HG02798 (cell line): ENCODE data around the gene DRAXIN.

Experiments
- ATAC-seq: cut with Tn5 transposase; IDR thresholded peaks from one replicate; pipeline ENCODE4 v1.9.1; 2021; ENCODE audit warnings: mild to moderate bottlenecking; ENCODE audit not compliant: unreplicated experiment, poor library complexity

DRAXIN gene

GRCh38 chr1:11752359-11753088 is 61.0 kb downstream of the DRAXIN start:
- no peak for ATAC-seq

- ATAC-seq = no peak
Observed at GRCh38 chr1:11753555-11754208, 62.2 kb downstream of the DRAXIN start.

GRCh38 chr1:11757047-11757446 is 65.5 kb downstream of the DRAXIN start:
- ATAC-seq = no peak

DNA sequence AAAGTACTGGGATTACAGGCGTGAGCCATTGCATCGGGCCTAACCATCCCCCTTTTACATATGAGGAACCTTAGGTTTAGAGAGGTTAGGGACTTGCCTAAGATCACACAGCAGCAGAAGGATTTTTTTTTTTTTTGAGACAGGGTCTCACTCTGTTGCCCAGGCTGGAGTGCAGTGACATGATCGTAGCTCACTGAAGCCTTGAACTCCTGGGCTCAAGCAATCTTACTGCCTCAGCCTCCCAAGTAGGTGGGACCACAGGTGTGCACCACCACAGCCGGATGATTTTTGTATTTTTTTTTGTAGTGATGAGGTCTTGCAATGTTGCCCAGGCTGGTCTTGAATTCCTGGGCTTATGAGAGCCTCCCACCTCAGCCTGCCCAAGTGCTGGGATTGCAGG is 68.3 kb downstream of the DRAXIN start:
- no peak for ATAC-seq

GRCh38 chr1:11761285-11761684 is 69.8 kb downstream of the DRAXIN start:
- no peak for ATAC-seq

DNA sequence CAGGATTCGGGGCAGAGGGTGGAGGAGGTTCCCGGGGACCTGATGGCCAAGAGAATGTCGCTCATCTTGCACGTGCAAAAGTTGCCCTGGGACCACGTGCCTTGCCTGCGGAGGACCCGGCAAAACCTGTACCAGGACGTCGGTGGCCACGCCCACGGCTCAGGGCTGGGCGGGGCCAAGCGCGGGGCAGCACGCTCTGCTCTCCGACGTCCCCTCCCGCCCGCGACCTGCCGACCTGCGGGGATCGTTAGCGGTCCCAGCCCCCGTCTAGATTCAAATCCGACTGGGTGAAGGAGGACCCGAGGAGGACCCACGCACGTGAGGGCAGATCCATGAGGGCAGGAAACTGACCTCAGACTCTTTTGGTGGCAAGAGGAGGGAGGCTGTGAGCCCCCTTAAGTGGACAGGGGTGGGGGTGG is 70.5 kb downstream of the DRAXIN start, which contains the start of gene C1orf167:
Gene C1orf167, plus strand, starts transcription at position 206 of the 419 bp plus-strand sequence. CDS start 2,208 bp downstream, outside the sequence.
- no peak for ATAC-seq

DNA sequence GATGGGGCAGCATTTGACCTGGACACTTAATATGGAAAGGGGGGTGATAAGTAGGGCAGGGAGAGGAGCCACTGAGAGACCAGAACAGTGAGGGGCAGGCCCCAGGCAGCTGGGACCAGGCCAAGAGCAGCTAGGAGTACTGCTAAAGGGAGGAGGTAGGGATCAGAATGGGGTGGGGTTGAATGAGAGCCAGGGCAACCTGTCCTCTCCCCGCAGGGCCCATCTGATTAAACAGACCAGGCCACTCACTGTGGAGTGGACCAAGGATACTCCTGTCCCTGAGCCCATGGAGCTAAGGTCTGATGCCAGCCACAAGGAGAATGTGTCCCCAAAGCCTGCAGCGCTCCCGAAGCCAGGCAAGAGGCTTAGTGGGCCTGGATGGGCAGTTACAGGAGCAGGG is 72.6 kb downstream of the DRAXIN start:
- ATAC-seq = no peak

DNA sequence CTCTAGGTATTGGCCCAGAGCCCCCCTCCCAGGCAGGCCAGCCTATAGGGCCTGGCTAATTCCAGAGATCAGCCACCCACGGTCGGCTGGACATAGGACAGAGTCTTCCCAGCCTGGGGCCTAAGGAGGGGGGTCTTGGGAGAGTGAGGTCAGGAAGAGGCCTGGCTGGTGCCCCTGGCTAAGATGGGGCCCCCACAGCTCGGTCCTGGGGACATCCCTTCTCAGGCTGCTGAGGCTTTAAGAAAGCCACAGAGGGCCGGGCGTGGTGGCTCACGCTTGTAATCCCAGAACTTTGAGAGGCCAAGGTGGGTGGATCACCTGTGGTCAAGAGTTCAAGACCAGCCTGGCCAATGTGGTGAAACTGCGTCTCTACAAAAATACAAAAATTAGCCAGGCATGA is 73.0 kb downstream of the DRAXIN start:
- no peak for ATAC-seq

- no peak for ATAC-seq
Observed at GRCh38 chr1:11765661-11766428, 74.3 kb downstream of the DRAXIN start.

DNA sequence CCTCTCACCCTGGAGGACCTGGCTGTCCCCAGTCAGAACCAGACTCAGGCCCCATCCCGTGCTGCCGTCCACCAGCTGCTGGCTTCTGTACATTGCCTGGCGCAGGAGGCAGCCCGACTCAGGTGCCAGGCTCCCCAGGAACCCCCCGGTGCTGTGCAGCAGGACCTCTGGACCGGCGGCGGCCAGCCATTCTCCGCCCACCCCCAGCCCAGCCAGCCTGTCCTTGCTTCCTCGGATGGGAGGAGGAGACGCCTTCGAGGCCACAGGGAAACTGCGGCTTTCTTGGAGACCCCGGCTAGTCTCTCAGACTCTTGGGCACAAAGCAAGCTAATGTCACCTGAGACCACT is 74.9 kb downstream of the DRAXIN start:
- ATAC-seq = no peak

- ATAC-seq = no peak
Observed at GRCh38 chr1:11767922-11768704, 76.6 kb downstream of the DRAXIN start.

DNA sequence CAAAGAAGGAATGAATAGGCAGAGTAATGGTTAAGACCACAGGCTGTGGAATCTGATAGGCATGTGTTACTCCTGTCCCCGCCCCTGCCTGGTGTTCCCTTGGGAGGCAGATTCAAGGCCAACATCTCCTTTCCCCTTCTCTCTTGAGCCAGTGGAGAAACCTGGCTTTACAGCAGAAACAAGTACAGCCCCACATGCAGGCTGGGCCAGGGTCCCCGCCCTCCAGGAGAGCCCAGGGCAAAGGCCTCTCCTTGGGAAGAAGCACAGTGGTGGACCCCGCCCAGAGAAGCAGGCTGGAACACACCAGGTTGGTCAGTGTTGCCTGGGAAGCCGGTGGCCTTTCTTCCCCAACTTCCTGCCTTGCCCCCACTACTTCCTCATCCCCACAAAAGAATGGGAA is 77.3 kb downstream of the DRAXIN start:
- ATAC-seq = no peak

GRCh38 chr1:11769274-11769673 is 77.8 kb downstream of the DRAXIN start:
- no peak for ATAC-seq

DNA sequence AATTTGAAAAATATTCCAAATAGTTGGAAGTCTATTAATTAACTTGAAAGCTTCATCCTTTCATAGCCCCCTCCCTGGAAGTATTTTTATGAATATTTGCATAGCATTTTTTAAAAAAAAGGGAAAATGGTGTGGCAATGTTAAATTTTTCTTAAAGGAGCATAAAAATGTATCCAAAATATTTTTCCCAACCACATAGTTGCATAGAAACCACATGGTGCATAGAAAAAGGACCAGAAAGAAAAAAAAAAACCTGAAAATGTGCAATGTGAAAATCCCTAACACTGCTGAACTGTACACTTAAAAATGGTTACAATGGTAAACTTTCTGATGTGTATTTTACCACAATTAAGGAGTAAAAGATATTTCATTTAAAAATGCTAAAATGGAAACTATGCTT is 78.5 kb downstream of the DRAXIN start:
- no peak for ATAC-seq

DNA sequence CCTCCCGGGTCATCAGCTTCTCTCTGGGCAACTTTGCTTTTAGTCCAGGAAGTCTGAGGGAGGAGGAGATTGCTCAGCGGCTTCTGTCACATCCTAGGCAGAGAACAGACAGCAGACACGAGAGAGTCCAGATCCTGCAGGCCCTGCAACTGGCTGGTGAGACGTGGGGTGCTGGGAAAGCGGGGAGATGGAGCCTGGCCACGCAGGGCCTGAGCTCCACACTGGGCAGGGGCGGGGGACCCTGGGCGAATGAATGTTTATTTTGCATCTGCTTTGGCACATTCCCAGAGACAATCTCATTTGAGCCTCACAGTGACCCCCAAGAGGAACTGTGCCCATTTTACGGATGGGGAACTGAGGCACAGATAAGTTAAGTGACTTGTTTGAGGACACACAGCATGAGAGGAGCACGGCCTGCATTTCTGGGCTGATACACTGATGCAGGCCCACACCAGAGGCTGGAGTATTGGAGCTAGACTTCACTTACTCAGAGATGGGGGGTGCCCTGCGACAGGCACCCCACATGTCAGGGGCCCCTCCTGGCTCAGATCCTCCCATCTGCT is 80.1 kb downstream of the DRAXIN start:
- no peak for ATAC-seq

DNA sequence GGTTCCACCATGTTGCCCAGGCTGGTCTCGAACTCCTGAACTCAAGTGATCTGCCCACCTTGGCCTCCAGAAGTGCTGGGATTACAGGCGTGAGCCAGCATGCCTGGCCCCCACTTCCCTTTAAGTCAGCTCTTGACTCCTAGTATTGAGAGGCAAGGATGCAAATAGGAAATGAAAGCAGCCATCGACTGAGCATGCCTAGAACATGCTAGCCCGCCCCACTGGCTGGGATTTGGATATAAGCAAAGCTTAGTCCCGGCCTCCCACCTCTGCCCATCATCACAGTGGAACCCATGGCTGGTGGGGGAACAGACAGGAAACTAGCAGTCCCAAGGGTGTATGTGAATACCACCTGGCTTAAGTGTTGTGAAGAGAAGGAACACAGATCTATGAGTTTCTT is 80.9 kb downstream of the DRAXIN start:
- no peak for ATAC-seq

- ATAC-seq = no peak
Observed at GRCh38 chr1:11774753-11775152, 83.2 kb downstream of the DRAXIN start.
